Lower leg skin (tissue), 4 donors: ENCODE measurements around the gene SCAMP5. TPM values are rescaled to one million over a fixed set of nuclear protein-coding genes. Genes with fewer than 3 reads are reported as not detected.
A peak's percentile ranks its signal among the peaks of the same experiment; 100 is the strongest.

Experiments used
- DNase-seq, 2 donors: peaks; one replicate each; pipeline ENCODE4 v3.0.0-alpha.2; 2019; ENCODE audit warnings: low spot score in 2 of 2
- H3K4me3 ChIP-seq: fragments of 200-600 bp; sonication (generic); 2 replicates; pipeline ENCODE4 v1.5.1; 2017; ENCODE audit warnings: mild to moderate bottlenecking, low read depth; ENCODE audit not compliant: poor library complexity, severe bottlenecking
- CTCF ChIP-seq, 3 donors: fragments of 450-650 bp; IDR thresholded peaks; one replicate each; pipeline ENCODE4 v1.5.1; 2016; ENCODE audit warnings: antibody characterized with exemption in 3 of 3, mild to moderate bottlenecking in 3 of 3, moderate library complexity in 2 of 3
- POLR2A ChIP-seq, 2 donors: fragments of 450-650 bp; IDR thresholded peaks; one replicate each; pipeline ENCODE4 v1.6.1; 2016 to 2017; ENCODE audit warnings: antibody characterized with exemption in 2 of 2, mild to moderate bottlenecking in 1 of 2, moderate library complexity in 1 of 2
- WGBS, 2 donors: methylation state at CpG; one replicate each; pipeline ENCODE4 v1.1.5; 2018; 5-methylcytosine and 5-hydroxymethylcytosine counted together
- intact Hi-C: fragments of 100-400 bp; cut with DNase I; formaldehyde crosslinking; loops from one replicate; pipeline ENCODE4 v1.15.0; 2023; ENCODE audit warnings: low total_unique reads
- total RNA-seq, 4 donors: library from RNA; depleted of rRNA; stranded (reverse); fragments of >200 nt; gene quantifications; one replicate each; pipeline ENCODE4 v1.1.0, GENCODE V29; 2016

Gene SCAMP5
- total RNA-seq, 4 donors from 2014 or later = 0.46 to 5.4 (median 1.2) TPM

- 82 to 87% methylated on average over 3 of the region's 3 CpGs for WGBS, 2 donors
- intact Hi-C loops = no loop called here
- no peak overlapping the region for H3K4me3 ChIP-seq
- no peak for TF ChIP-seq CTCF (IDR thresholded peaks at IDR 0.05)
- TF ChIP-seq POLR2A (IDR thresholded peaks at IDR 0.05) = no peak
- no peak for DNase-seq
Observed at GRCh38 chr15:75019916-75020315, 24.6 kb downstream of the SCAMP5 start.

GRCh38 chr15:75021341-75021740, 26.0 kb downstream of the SCAMP5 start:
- no peak for DNase-seq
- WGBS, 2 donors = 77 to 90% methylated on average over 8 of the region's 8 CpGs
- intact Hi-C loops = no loop called here
- no peak overlapping the region for H3K4me3 ChIP-seq
- TF ChIP-seq CTCF (IDR thresholded peaks at IDR 0.05) (no peak), POLR2A (IDR thresholded peaks at IDR 0.05) (no peak)

GRCh38 chr15:75022783-75023180, 27.4 kb downstream of the SCAMP5 start:
- 79 to 87% methylated on average over 2 of the region's 2 CpGs for WGBS, 2 donors
- no peak for TF ChIP-seq CTCF (IDR thresholded peaks at IDR 0.05)
- TF ChIP-seq POLR2A (IDR thresholded peaks at IDR 0.05) = no peak
- no peak overlapping the region for H3K4me3 ChIP-seq
- DNase-seq = no peak
- intact Hi-C loops = no loop called here

- peak within 1 kb of the TSS; percentile 83 for H3K4me3 ChIP-seq
- no peak for TF ChIP-seq CTCF (IDR thresholded peaks at IDR 0.05)
- no peak for TF ChIP-seq POLR2A (IDR thresholded peaks at IDR 0.05)
- 2 to 4% methylated on average over 40 of the region's 40 CpGs for WGBS, 2 donors
- peak; percentile 96 to 99 for DNase-seq
- intact Hi-C loops = no loop called here
Observed at GRCh38 chr15:75023181-75023871, 28.0 kb downstream of the SCAMP5 start, which contains the start of gene PPCDC. Gene PPCDC, plus strand, starts transcription at chr15:75023590. Its CDS starts 4,729 bp downstream, at chr15:75028319.

- DNase-seq = no peak
- peak overlapping the region; percentile 83 for H3K4me3 ChIP-seq
- 8 to 12% methylated on average over 12 of the region's 12 CpGs for WGBS, 2 donors
- no peak for TF ChIP-seq POLR2A (IDR thresholded peaks at IDR 0.05)
- TF ChIP-seq CTCF (IDR thresholded peaks at IDR 0.05) = no peak
- intact Hi-C loops = no loop called here
Observed at GRCh38 chr15:75023872-75024636, 28.7 kb downstream of the SCAMP5 start.
